GM18520 (cell line): ENCODE results near the gene CCDC43.
"Not testable (repeated sequence)": the region's sequence is repeated elsewhere in the genome, so short reads cannot be mapped to it uniquely, and the experiment has no call there.

ENCODE experiments used
- ATAC-seq: cut with Tn5 transposase; IDR thresholded peaks from one replicate; pipeline ENCODE4 v1.9.1; 2021; ENCODE audit not compliant: unreplicated experiment

Gene CCDC43

DNA sequence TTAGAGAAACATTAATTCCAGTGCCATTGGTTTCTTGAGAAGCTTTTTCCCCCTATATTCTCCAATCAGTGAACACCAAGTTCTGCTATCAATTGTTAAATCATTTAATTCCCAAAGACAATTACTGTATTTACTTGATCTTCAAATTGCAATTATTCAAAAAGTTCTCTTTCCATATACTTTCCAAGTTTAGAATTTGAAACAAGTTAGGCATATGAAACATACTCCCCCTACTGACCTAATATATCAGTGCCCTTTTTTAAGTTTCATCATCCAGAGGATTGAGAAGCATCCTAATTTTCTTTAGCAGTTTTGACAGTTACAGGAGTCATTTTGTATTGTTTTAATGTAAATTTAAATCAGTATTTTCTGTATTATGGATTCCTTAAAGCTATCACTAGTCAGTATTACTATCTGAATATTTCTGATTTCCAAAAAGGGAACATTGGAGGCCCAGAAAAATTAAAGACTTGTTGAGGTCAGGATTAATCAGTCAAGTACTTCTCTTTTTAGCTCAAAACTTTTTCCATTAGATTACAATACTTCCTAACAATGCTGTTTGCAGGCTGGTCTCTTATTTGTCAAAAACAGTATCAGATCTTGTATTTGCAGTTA, 17.0 kb downstream of the CCDC43 start:
- no peak for ATAC-seq

GRCh38 chr17:44666006-44666405, 23.6 kb downstream of the CCDC43 start:
- no peak for ATAC-seq

- no peak for ATAC-seq
These were observed 24.7 kb downstream of the CCDC43 start for GRCh38 chr17:44664867-44665266.

DNA sequence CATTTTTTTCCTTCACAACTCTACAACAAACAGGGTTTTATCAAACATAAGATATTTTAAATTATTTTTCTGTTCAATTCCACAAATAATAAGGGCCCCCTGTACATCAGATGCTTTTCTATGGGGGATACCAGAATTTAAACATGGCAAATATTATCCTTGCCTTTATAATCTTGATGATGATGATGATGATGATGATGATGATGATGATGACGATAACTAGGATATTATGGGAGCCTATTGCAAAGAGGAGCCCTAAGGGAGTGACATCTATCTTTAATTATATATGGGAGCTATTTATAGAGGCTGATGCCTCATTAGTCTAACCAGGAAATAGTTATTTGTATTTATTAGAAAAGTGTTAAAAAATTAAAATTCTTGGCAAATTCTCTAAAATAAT, 26.5 kb downstream of the CCDC43 start:
- no peak for ATAC-seq

- ATAC-seq = no peak
These were observed 27.7 kb downstream of the CCDC43 start for GRCh38 chr17:44661835-44662234.

DNA sequence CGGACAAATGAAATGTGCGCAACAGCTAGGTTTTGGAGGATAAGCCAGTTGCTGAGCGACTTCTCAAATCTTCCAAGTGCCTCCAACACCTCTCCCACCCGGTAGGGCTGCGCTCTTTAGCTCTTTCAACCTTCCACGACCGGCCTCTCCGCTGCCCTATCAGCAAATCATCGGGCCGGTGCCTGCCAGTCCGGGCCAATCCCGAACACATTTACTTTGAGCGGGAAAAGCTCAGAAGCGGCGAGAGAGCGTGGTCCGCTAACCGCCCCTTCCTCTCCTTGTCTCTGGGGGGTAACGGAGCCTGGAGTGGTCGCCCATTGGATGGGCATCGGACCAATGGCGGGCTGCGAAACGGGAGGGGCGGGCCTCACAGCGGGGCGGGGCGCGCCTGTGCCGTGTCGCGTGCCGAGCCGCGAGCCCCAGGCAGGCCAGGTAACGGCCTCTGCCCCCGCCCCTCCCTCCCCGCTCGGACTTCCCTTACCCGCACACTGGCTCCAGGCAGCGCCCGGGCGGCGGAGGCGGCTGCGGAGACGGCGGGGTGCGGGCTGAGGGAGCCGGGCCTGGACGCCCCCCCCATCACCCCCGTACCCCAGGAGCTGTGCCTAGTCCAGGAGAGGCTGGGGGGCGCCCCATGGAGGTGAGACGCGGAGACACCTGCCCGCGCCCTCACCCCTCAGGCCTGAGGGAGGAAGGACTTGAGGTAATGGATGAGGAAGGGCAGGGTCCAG, 33.4 kb downstream of the CCDC43 start, which contains the start of gene MEIOC:
TSS of gene MEIOC (plus strand) at position 486 of the 728 bp plus-strand sequence. CDS start at position 632, 146 bp downstream.
- no peak for ATAC-seq

GRCh38 chr17:44653954-44654353, 35.6 kb downstream of the CCDC43 start:
- ATAC-seq = no peak

GRCh38 chr17:44653384-44653783, 36.2 kb downstream of the CCDC43 start:
- ATAC-seq = no peak

DNA sequence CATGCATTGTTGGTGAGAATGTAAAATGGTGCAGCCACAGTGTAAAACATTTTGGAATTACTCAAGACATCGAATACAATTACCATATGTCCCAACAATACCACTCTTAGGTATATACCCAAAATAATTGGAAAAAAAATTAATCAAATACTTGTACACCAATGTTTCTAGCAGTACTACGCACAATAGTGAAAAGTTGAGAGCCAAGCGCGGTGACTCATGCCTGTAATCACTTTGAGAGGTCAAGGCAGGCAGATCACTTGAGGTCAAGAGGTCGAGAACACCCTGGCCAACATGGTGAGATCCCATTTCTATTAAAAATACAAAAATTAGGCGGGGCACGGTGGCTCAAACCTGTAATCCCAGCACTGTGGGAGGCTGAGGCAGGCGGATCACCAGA, 36.8 kb downstream of the CCDC43 start:
- no peak for ATAC-seq

DNA sequence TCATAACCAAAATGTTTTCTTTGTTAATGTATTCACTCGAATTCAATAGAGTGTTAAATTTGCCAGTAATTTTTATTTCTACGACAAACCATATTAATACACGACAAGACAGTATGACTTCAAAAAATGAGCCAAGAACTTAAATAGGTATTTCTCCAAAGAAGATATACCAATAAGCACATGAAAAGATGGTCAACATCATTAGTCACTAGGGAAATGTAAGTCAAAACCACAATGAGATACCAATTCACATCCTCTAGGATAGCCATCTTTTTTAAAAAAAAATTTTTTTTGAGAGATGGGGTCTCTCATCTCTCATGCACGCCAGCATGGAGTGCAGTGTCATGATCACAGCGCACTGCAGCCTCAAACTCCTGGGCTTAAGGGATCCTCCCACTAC, 38.3 kb downstream of the CCDC43 start:
- no peak for ATAC-seq

DNA sequence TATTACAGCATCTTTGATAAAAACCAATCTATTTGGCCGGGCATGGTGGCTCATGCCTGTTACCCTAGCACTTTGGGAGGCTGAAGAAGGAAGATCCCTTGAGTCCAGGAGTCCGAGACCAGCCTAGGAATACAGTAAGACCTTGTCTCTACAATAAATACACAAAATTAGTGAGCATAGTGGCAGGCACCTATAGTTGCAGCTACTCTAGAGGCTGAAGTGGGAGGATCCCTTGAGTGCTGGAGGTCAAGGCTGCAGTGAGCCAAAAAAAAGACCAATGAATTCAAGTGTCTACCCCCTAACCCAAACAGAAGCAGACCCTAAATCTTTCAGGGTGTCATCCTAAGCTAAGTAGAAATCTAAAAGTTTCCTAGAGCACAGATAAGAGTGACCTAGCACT, 40.6 kb downstream of the CCDC43 start:
- no peak for ATAC-seq

DNA sequence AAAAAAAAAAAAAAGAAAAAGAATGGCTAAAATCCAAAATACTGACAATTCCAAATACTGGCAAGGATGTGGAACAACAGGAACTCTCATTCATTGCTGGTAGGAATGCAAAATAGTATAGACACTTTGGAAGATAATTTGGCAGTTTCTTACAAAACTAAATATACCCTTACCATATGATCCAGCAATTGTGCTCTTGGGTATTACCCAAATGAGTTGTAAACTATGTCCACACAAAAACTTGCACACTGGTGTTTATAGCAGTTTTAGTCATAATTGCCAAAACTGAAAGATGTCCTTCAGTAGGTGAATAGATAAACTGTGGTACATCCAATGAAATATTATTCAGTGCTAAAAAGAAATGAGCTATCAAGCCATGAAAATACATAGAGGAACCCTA, 41.8 kb downstream of the CCDC43 start:
- no peak for ATAC-seq

GRCh38 chr17:44646280-44646679, 43.3 kb downstream of the CCDC43 start:
- ATAC-seq = no peak

DNA sequence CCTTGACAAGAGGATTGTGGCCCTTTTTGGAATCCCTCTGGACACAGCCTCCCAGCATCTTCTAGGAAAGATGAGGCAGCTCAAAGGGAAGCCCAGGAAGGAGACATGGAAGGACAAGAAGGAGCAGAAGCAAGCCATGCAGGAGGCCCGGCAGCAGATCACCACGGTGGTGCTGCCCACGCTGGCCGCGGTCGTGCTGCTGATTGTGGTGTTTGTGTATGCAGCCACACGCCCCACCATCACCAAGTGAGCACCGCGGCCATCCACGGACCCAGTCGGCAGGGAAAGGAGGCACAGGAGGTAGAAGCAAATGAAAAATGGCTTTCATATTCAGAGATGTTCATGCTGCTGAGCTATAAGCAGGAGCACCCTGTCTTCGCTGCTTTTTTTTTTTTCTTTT, 44.2 kb downstream of the CCDC43 start:
- no peak for ATAC-seq

- ATAC-seq = no peak
These were observed 46.7 kb downstream of the CCDC43 start for GRCh38 chr17:44642834-44643233.

- ATAC-seq = no peak
These were observed 52.5 kb downstream of the CCDC43 start for GRCh38 chr17:44637066-44637465.

DNA sequence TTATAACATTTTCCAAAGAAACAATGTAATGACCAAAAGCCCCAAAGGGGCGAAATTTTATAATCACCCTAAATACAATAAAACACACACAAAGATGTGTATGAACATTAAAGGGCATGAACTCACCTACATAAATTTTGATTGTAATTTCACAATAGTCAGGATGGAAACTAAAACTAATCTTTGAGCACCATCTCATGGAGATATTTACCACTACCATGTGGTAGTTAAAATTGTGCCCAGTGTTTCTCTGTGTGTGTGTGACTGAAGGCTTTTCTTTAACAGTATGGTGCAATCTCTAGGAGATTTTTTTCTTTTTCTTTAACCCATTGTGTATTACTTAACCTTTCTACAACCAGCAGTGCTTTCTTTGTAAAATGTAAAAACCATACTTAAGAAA, 53.0 kb downstream of the CCDC43 start:
- ATAC-seq = no peak

DNA sequence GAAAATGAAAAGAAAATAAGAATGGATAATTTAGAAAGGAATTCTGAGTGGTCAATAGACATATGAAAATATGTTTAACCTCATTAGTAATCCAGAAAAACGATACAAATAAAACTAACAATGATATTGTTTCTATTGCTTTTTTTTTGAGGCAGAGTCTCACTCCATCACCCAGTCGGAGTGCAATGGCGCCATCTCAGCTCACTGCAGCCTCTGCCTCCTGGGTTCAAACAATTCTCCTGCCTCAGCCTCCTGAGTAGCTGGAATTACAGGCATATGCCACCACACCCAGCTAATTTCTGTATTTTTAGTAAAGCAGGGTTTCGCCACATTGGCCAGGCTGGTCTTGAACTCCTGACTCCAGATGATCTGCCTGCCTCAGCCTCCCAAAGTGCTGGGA, 55.2 kb downstream of the CCDC43 start:
- ATAC-seq = not testable (repeated sequence)

DNA sequence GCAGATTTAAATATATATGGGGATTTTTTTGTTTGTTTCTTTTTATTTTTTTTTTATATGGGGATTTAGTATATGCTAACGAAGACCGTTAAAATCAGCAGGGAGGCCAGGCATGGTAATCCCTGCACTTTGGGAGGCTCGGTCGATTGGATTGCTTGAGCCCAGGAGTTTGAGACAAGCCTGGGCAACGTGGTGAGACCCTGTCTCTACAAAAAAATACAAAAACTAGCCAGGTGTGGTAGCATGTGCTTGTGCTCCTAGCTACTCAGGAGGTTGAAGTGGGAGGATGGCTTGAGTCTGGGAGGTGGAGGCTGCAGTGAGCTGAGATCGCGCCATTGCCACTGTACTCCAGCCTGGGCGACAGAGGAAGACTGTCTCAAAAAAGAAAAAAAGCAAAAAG, 55.6 kb downstream of the CCDC43 start:
- no peak for ATAC-seq

- ATAC-seq = no peak
These were observed 58.9 kb downstream of the CCDC43 start for GRCh38 chr17:44630703-44631102.

DNA sequence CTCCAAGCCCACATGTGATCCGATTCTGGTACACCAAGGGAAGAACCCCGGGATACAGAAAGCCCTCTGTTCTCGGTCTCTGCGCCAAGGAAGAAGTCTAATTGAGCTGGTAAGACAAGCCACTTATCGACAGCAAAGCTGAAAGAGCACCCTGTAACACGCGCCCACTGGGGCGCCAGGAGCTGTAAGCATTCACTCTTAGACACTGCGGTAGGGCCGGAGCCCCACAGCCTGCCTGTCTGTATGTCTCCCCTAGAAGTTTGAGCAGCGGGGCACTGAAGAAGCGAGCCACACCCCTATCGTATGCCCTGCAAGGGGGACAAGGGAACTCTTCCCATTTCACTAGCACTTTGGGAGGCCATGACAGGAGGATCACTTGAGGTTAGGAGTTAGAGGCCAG, 60.3 kb downstream of the CCDC43 start:
- ATAC-seq = no peak

- ATAC-seq = no peak
These were observed 61.1 kb downstream of the CCDC43 start for GRCh38 chr17:44628243-44629188.
